ENCODE measurements around the gene STK32C.

The STK32C gene

DNA sequence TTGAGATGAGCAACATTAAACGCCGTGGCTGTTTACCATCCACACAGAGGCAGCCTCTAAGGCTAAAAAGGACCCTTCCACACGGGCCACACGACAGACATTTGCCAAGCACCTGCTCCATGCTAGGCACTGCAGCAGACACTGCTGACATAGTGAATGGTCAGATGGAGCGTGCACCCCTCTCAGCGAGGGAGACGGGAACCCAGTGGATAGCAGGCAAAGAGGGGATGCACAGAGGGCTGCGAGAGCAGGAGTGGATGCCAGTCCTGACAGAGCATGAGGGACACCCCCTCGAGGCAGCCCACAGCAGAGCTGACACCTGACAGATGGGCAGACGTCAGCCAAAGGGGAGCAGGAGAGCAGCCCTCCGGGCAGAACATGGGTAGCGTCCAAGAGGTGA, 5.6 kb upstream of the STK32C start:
- DNase-seq (ENCODE audit: low read depth), result no peak
- no peak overlapping the region for H3K4me3 ChIP-seq (replicated peaks; ENCODE audit: low read depth, low read length)
- TF ChIP-seq, protein P1, sequence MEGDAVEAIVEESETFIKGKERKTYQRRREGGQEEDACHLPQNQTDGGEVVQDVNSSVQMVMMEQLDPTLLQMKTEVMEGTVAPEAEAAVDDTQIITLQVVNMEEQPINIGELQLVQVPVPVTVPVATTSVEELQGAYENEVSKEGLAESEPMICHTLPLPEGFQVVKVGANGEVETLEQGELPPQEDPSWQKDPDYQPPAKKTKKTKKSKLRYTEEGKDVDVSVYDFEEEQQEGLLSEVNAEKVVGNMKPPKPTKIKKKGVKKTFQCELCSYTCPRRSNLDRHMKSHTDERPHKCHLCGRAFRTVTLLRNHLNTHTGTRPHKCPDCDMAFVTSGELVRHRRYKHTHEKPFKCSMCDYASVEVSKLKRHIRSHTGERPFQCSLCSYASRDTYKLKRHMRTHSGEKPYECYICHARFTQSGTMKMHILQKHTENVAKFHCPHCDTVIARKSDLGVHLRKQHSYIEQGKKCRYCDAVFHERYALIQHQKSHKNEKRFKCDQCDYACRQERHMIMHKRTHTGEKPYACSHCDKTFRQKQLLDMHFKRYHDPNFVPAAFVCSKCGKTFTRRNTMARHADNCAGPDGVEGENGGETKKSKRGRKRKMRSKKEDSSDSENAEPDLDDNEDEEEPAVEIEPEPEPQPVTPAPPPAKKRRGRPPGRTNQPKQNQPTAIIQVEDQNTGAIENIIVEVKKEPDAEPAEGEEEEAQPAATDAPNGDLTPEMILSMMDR (IDR thresholded peaks at IDR 0.05; ENCODE audit: low read length, missing control alignments), result no peak

DNA sequence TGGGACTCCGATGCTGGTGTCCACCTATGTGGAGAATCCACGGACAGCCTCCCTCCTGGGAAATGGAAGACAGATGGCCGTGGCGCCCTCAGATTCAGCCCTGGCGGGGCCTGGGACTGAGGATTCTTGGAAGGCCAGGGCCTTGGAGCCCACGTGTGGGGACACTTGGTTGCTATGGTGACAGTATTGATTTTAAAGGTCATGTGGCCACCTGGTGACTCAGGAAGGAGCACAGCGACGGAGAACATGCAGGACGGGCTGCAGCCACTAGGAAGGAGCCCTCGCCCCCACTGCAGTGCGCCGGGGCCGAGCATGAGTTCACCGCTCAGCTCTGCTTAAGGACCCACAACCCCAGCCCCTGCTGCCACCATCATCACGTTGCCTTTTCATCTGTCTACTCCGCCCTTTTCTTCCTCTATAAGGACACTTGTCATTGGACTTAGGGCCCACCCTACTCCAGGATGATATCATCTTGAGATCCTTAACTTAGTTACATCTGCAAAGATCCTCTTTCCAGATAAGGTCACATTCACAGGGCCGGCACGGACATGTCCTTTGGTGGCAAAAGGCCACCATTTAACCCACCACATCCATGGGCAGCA, 3.7 kb upstream of the STK32C start:
- no peak overlapping the region for H3K4me3 ChIP-seq (replicated peaks; ENCODE audit: low read depth, low read length)
- no peak for DNase-seq (ENCODE audit: low read depth)
- TF ChIP-seq, protein P1 (IDR thresholded peaks at IDR 0.05; ENCODE audit: low read length, missing control alignments), result no peak

DNA sequence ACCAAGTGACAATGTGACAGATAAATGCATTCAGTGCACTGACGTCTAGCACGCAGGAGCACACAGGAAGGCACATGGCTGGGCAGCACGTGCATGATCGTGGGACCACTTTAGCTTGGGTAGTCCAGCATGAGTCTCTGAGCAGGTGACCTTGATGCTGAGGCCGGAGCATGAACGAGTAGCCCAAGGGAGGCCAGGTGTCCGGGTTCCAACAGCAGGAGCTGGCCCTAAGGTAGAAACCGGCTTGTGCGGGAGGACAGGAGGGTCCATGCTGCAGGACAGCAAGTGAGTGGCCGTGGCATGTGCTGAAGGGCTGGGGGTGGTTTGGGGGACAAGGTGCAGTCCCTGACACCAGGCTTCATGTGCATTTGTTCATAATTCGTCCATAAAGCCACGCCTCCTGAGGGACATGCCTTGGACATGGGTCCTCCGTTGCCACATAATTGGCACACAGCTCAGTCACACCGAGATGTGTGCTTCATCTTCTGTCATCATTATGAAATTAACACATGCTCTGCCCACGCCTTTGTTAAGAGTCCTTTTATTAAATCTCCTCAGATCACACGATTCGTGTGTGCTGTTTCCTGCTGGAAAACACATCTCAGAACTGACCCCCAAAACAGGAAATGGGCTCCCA, 3.1 kb upstream of the STK32C start:
- no peak for DNase-seq (ENCODE audit: low read depth)
- TF ChIP-seq, protein P1 (IDR thresholded peaks at IDR 0.05; ENCODE audit: low read length, missing control alignments), result no peak
- H3K4me3 ChIP-seq (replicated peaks; ENCODE audit: low read depth, low read length), result no peak overlapping the region

DNA sequence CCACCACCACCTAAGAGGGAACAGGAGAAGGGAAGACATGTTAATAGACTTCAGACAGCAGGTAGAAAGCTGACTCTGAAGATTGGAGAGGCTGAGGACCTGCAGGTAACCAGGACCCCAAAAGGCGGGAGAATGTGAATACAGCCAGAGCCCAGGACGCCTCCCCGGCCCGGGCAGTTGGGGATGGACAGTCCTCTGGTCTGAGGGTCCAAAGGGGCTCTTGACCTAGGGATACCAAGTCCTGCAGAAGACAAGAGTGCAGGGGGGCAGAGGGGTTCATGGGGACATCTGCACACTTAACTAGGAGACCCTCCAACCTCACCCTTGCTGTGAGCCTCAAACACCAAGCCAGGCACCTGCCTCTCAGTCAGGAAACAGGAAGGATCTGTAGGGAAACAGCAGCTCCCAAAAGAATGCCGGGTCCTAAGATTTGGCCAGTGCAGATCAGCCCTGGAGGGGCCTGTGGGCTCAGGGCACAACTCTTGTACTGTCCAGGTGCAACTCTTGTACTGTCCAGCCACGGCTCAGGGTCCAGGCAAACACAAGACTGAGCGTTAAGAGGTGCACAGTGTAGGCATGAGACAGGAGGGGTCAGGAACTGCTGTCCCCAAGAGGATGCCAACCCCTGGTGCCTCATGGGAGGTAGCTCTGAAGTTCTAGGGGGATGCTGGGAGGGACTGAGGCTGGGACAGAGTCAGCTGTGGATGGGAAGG, 2.3 kb upstream of the STK32C start:
- no peak for DNase-seq (ENCODE audit: low read depth)
- TF ChIP-seq, protein P1 (IDR thresholded peaks at IDR 0.05; ENCODE audit: low read length, missing control alignments), result no peak
- no peak overlapping the region for H3K4me3 ChIP-seq (replicated peaks; ENCODE audit: low read depth, low read length)

DNA sequence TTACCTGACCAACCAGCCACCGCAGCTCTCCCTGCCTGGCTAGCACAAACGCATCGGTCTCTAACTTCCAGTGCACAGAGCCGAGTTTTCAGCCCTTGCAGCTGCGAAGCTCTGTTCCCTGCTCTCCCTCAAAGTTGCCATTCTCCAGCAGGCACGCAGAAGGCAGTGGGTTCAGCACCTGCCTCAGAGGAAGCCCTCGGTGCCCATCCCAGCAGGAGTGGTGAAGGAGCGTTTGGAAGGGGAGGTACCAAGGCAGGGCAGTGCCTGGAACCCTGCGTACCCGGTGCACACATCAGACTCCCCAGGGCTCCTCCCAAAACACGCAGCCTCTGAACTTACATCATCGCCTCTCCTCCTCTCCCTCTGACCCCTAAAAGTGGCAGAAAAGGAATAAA, 1.7 kb upstream of the STK32C start:
- DNase-seq (ENCODE audit: low read depth), result no peak
- TF ChIP-seq, protein P1 (IDR thresholded peaks at IDR 0.05; ENCODE audit: low read length, missing control alignments), result no peak
- H3K4me3 ChIP-seq (replicated peaks; ENCODE audit: low read depth, low read length), result no peak overlapping the region

DNA sequence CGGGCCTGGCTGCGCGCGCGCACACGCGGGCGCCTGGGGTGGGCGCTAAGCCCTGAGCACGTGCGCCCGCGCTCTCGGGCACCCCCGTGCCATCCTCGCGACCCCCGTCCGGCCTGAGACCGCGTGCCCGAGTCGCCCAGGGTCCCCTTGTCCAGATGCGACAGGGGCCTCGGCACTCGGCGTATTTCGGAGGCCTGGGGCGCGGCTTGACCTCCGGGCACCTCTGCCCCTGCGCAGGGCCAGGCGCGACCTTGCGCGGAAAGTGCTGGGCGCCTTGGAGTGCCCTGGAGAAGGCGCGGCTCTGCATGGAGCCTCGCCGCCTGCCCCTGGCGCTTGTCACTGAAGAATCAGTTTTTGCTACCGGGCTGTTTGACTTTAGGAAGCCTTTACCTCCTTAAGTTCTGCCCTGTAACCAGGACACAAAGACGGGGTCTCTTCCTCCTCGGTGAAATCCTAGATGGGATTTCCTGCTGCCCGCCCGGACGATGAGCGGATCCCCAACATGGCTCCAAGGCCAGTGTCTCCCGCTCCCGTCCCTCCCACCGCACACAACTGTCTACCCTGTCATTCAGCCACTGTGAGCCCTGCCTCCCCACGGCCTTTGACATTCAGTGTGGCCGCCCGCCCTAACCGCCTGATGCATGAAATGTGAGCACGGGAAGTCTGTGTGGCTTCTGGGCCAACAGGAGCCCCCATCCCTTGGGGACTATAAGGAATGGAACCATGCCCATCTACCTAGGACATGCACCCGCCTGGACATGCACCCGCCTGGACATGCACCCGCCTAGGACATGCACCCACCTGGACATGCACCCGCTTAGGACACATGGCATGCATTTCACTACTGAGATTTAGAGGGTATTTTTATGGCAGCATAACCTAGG, 1.1 kb upstream of the STK32C start:
- TF ChIP-seq, protein P1 (IDR thresholded peaks at IDR 0.05; ENCODE audit: low read length, missing control alignments), result no peak
- peak overlapping the region; percentile 76 for H3K4me3 ChIP-seq (replicated peaks; ENCODE audit: low read depth, low read length)
- DNase-seq (ENCODE audit: low read depth), result no peak

Data from fibroblast of pulmonary artery (primary cell).